Measurements from ENCODE around the gene ELFN1. TPM values are rescaled to one million over a fixed set of nuclear protein-coding genes. Genes with fewer than 3 reads are reported as not detected.

Gene ELFN1
- total and polyA plus RNA-seq, 4 donors = 0.43 to 3.5 (median 3.4) TPM

- H3K9me3 ChIP-seq (ENCODE audit: control insufficient read depth in 4 of 4, low read length in 3 of 4) = peaks cover 0 to 9% (median 3%) of the 10 kb centered on the region in 4 donors
- WGBS = 95% methylated on average over 8 of the region's 8 CpGs
- no peak for DNase-seq (ENCODE audit: low spot score)
- H3K4me3 ChIP-seq (ENCODE audit: low read depth in 1 of 3, low read length in 3 of 3) = no peak overlapping the region
- peaks cover 0 to 6% (median 2%) of the 10 kb centered on the region in 4 donors for H3K4me1 ChIP-seq (ENCODE audit: control insufficient read depth in 4 of 4, insufficient read depth in 4 of 4, low read length in 3 of 4)
- TF ChIP-seq ZBTB33 (IDR thresholded peaks at IDR 0.05) (no peak), ATF3 (IDR thresholded peaks at IDR 0.05) (no peak), SP1 (IDR thresholded peaks at IDR 0.05) (no peak), MAX (IDR thresholded peaks at IDR 0.05) (no peak), RXRA (IDR thresholded peaks at IDR 0.05) (no peak), EGR1 (IDR thresholded peaks at IDR 0.05; ENCODE audit: low read depth in 2 of 2) (no peak), GABPA (IDR thresholded peaks at IDR 0.05 in 1 of 2, conservative IDR thresholded peaks at IDR 0.05 in 1 of 2) (no peak), YY1 (IDR thresholded peaks at IDR 0.05) (no peak), TAF1 (conservative IDR thresholded peaks at IDR 0.05) (no peak), NR2F2 (IDR thresholded peaks at IDR 0.05) (no peak), HNF4A (conservative IDR thresholded peaks at IDR 0.05) (no peak), HNF4G (IDR thresholded peaks at IDR 0.05) (no peak), REST (IDR thresholded peaks at IDR 0.05) (no peak), FOXA1 (IDR thresholded peaks at IDR 0.05) (no peak)
- H3K27me3 ChIP-seq (ENCODE audit: control insufficient read depth in 4 of 4, insufficient read depth in 4 of 4, low read length in 3 of 4) = no peaks in the 10 kb centered on the region
- H3K9ac ChIP-seq (ENCODE audit: low read depth in 1 of 2, low read length in 2 of 2) = no peak overlapping the region
- H3K27ac ChIP-seq (ENCODE audit: low read depth in 1 of 2, low read length in 2 of 2) = no peak overlapping the region
- H3K36me3 ChIP-seq (ENCODE audit: control insufficient read depth in 4 of 4, insufficient read depth in 3 of 4, low read depth in 1 of 4, low read length in 3 of 4) = peaks cover 0 to 8% (median 6%) of the 10 kb centered on the region in 4 donors
Observed at GRCh38 chr7:1729183-1729582, 59.1 kb downstream of the ELFN1 start.

- DNase-seq (ENCODE audit: low spot score) = no peak
- Histone ChIP-seq H3K27ac (ENCODE audit: low read depth in 1 of 2, low read length in 2 of 2) (no peak overlapping the region), H3K27me3 (ENCODE audit: control insufficient read depth in 4 of 4, insufficient read depth in 4 of 4, low read length in 3 of 4) (no peaks in the 10 kb centered on the region), H3K9me3 (ENCODE audit: control insufficient read depth in 4 of 4, low read length in 3 of 4) (peaks cover 0 to 9% (median 3%) of the 10 kb centered on the region in 4 donors), H3K4me1 (ENCODE audit: control insufficient read depth in 4 of 4, insufficient read depth in 4 of 4, low read length in 3 of 4) (peaks cover 0 to 3% (median 2%) of the 10 kb centered on the region in 4 donors), H3K9ac (ENCODE audit: low read depth in 1 of 2, low read length in 2 of 2) (no peak overlapping the region), H3K36me3 (ENCODE audit: control insufficient read depth in 4 of 4, insufficient read depth in 3 of 4, low read depth in 1 of 4, low read length in 3 of 4) (peaks cover 0 to 8% (median 6%) of the 10 kb centered on the region in 4 donors), H3K4me3 (ENCODE audit: low read depth in 1 of 3, low read length in 3 of 3) (no peak overlapping the region)
- 94% methylated on average over 16 of the region's 16 CpGs for WGBS
- TF ChIP-seq ATF3 (IDR thresholded peaks at IDR 0.05) (no peak), MAX (IDR thresholded peaks at IDR 0.05) (no peak), HNF4A (conservative IDR thresholded peaks at IDR 0.05) (no peak), REST (IDR thresholded peaks at IDR 0.05) (no peak), FOXA2 (IDR thresholded peaks at IDR 0.05) (no peak), EGR1 (IDR thresholded peaks at IDR 0.05; ENCODE audit: low read depth in 2 of 2) (no peak), RAD21 (IDR thresholded peaks at IDR 0.05) (no peak), RXRA (IDR thresholded peaks at IDR 0.05) (no peak)
Observed at GRCh38 chr7:1729773-1730172, 59.7 kb downstream of the ELFN1 start.
